ENCODE measurements around the gene GNA14. TPM values are rescaled to one million over a fixed set of nuclear protein-coding genes. Genes with fewer than 3 reads are reported as not detected.

GNA14 gene
- total and polyA plus RNA-seq, 2 donors (not counting 3 experiments of a cell fraction or from before 2014, with no cell fraction given) = 2.1 to 3.3 TPM

DNA sequence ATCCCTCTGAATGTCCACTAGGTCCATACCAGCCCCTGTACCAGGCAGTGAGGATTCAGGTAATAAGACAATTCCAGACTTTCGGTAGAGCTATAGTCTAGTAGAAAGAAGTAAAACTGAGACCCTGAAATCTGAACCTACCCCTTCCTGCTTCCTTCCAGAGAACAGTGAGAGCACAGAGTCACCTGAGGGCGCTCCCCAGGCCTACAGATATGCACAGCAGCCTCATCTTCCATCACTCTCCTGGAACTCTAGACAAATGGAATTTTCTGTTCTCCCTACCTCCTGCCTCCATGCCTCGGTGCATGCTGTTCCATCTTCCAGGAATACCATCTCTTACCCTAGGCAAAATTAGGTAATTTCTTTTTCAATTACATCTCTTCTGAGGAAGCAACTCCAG is 3.1 kb upstream of the GNA14 start:
- Histone ChIP-seq H3K79me2 (ENCODE audit: control insufficient read depth, insufficient read depth, low read length) (no peaks in the 10 kb centered on the region), H3K9ac (replicated peaks; ENCODE audit: extremely low read depth, insufficient read depth, low read length) (no peak overlapping the region), H3K9me1 (replicated peaks; ENCODE audit: control insufficient read depth, extremely low read depth, insufficient read depth, low read length) (no peaks in the 10 kb centered on the region), H3K27me3 (ENCODE audit: control insufficient read depth in 2 of 2, insufficient read depth in 2 of 2, low read length in 2 of 2) (peaks cover 1 to 6% of the 10 kb centered on the region in 2 experiments), H3K4me1 (ENCODE audit: control insufficient read depth, extremely low read depth, insufficient read depth, low read length) (peaks cover 18% of the 10 kb centered on the region), H2AFZ (ENCODE audit: low read depth, low read length) (no peak overlapping the region), H3K4me2 (ENCODE audit: insufficient read depth, low read length) (no peak overlapping the region), H3K4me3 (replicated peaks in 1 of 3; ENCODE audit: insufficient read depth in 1 of 3, low read depth in 1 of 3, low read length in 3 of 3) (no peak overlapping the region), H3K27ac (ENCODE audit: insufficient read depth, low read depth, low read length) (no peak overlapping the region), H3K9me3 (replicated peaks; ENCODE audit: control insufficient read depth, insufficient read depth, low read length) (no peaks in the 10 kb centered on the region), H3K36me3 (ENCODE audit: control insufficient read depth in 2 of 2, extremely low read depth in 1 of 2, insufficient read depth in 2 of 2, low read length in 2 of 2) (no peaks in the 10 kb centered on the region), H4K20me1 (replicated peaks; ENCODE audit: control insufficient read depth, extremely low read depth, insufficient read depth, low read length) (no peaks in the 10 kb centered on the region)
- intact Hi-C loops (cut with micrococcal nuclease) (no loop called here), dilution Hi-C loops (cut with MboI; ENCODE audit: extremely low pct_ligation_motif_present, low sequenced_read_pairs) (no loop called here)
- BruUV-seq (replicated peaks) = no TSS peak
- FAIRE-seq = no peak
- TF ChIP-seq GATA2 (IDR thresholded peaks at IDR 0.05; ENCODE audit: insufficient read depth, insufficient read length, low read depth, low read length) (no peak), MAX (IDR thresholded peaks at IDR 0.05; ENCODE audit: insufficient read depth, insufficient read length) (no peak), MYC (IDR thresholded peaks at IDR 0.05; ENCODE audit: low read depth, low read length) (no peak), JUN (IDR thresholded peaks at IDR 0.05; ENCODE audit: borderline replicate concordance, insufficient read depth, insufficient read length, low read depth) (no peak), POLR2A (IDR thresholded peaks at IDR 0.05; ENCODE audit: low read depth, low read length) (no peak), POLR2AphosphoS5 (IDR thresholded peaks at IDR 0.05; ENCODE audit: insufficient read depth, low read depth, low read length) (no peak), CTCF (IDR thresholded peaks at IDR 0.05; ENCODE audit: extremely low read depth in 1 of 2, insufficient read depth in 1 of 2, low read depth in 1 of 2, low read length in 2 of 2) (no peak), FOS (IDR thresholded peaks at IDR 0.05; ENCODE audit: borderline replicate concordance, insufficient read depth, low read length) (no peak), EZH2 (IDR thresholded peaks at IDR 0.05; ENCODE audit: borderline replicate concordance, low read depth, low read length, severe bottlenecking) (no peak)
- CTCF ChIA-PET = interaction anchor here (0.6 to 6.9 kb wide), 6 partner anchors 13 to 217 kb away, joined by 3 to 97 read pairs (median 22); no protein-coding TSS in a partner anchor
- no peak for DNase-seq (ENCODE audit: low read depth, low spot score)
- POLR2A ChIA-PET = no interaction called here
